Skeletal muscle satellite cell (primary cell): Measurements from ENCODE around the gene FAM32A.

Source experiments
- H3K27me3 ChIP-seq: 2 replicates; pipeline ENCODE4 v1.7.0; 2013; ENCODE audit warnings: low read length; ENCODE audit not compliant: control insufficient read depth, insufficient read depth
- H3K36me3 ChIP-seq: 2 replicates; pipeline ENCODE4 v1.7.0; 2013; ENCODE audit warnings: mild to moderate bottlenecking, control low read depth, low read length; ENCODE audit not compliant: insufficient read depth
- H3K4me1 ChIP-seq: 2 replicates; pipeline ENCODE4 v1.7.0; 2013; ENCODE audit warnings: low read length; ENCODE audit not compliant: control insufficient read depth, insufficient read depth
- H3K4me2 ChIP-seq: 2 replicates; pipeline ENCODE4 v1.7.0; 2013; ENCODE audit warnings: mild to moderate bottlenecking, low read length
- H3K4me3 ChIP-seq: 2 replicates; pipeline ENCODE4 v1.7.0; 2013; ENCODE audit warnings: low read length
- H3K9ac ChIP-seq: 2 replicates; pipeline ENCODE4 v1.7.0; 2013; ENCODE audit warnings: mild to moderate bottlenecking, low read depth, low read length, moderate library complexity
- H3K9me3 ChIP-seq: replicated peaks from 2 replicates; pipeline ENCODE4 v1.7.0; 2013; ENCODE audit warnings: mild to moderate bottlenecking, control low read depth, low read length

The FAM32A gene

GRCh38 chr19:16193466-16193865 lies 8.3 kb downstream of the FAM32A start:
- H3K36me3 ChIP-seq = peaks cover 40% of the 10 kb centered on the region
- H3K4me1 ChIP-seq = peaks cover 24% of the 10 kb centered on the region
- H3K9ac ChIP-seq = no peak overlapping the region
- H3K27me3 ChIP-seq = no peaks in the 10 kb centered on the region
- no peaks in the 10 kb centered on the region for H3K9me3 ChIP-seq
- H3K4me2 ChIP-seq = no peak overlapping the region
- no peak overlapping the region for H3K4me3 ChIP-seq

- Histone ChIP-seq H3K27me3 (no peaks in the 10 kb centered on the region), H3K4me1 (peaks cover 41% of the 10 kb centered on the region), H3K4me2 (peak overlapping the region; percentile 82), H3K9ac (peak overlapping the region; percentile 96), H3K36me3 (peaks cover 18% of the 10 kb centered on the region), H3K4me3 (peak overlapping the region; percentile 96), H3K9me3 (no peaks in the 10 kb centered on the region)
These were observed 12.0 kb downstream of the FAM32A start for GRCh38 chr19:16197188-16197621.

GRCh38 chr19:16197622-16198369 lies 12.6 kb downstream of the FAM32A start, which contains the start of gene AP1M1:
TSS of gene AP1M1 (plus strand) at chr19:16197911. CDS start at chr19:16198027, 116 bp downstream.
- peak within 1 kb of the TSS; percentile 96 for H3K9ac ChIP-seq
- peak within 1 kb of the TSS; percentile 82 for H3K4me2 ChIP-seq
- peaks cover 41% of the 10 kb centered on the region for H3K4me1 ChIP-seq
- peak within 1 kb of the TSS; percentile 96 for H3K4me3 ChIP-seq
- no peaks in the 10 kb centered on the region for H3K9me3 ChIP-seq
- peaks cover 21% of the 10 kb centered on the region for H3K36me3 ChIP-seq
- H3K27me3 ChIP-seq = no peaks in the 10 kb centered on the region

- no peaks in the 10 kb centered on the region for H3K9me3 ChIP-seq
These were observed 13.1 kb downstream of the FAM32A start for GRCh38 chr19:16198370-16198651.

GRCh38 chr19:16199275-16199932 lies 14.2 kb downstream of the FAM32A start:
- H3K9ac ChIP-seq = peak overlapping the region; percentile 96
- H3K4me2 ChIP-seq = peak overlapping the region; percentile 82
- no peaks in the 10 kb centered on the region for H3K9me3 ChIP-seq
- H3K36me3 ChIP-seq = peaks cover 32% of the 10 kb centered on the region
- no peaks in the 10 kb centered on the region for H3K27me3 ChIP-seq
- H3K4me1 ChIP-seq = peaks cover 41% of the 10 kb centered on the region
- H3K4me3 ChIP-seq = peak overlapping the region; percentile 96

More at GRCh38 chr19:16198370-16198651, 13.1 kb downstream of the FAM32A start:
- Histone ChIP-seq H3K36me3 (peaks cover 26% of the 10 kb centered on the region), H3K4me3 (peak overlapping the region; percentile 96), H3K4me2 (peak overlapping the region; percentile 82), H3K4me1 (peaks cover 41% of the 10 kb centered on the region), H3K27me3 (no peaks in the 10 kb centered on the region), H3K9ac (peak overlapping the region; percentile 96)

GRCh38 chr19:16200038-16201010 lies 15.1 kb downstream of the FAM32A start:
- Histone ChIP-seq H3K27me3 (no peaks in the 10 kb centered on the region), H3K36me3 (peaks cover 38% of the 10 kb centered on the region), H3K4me2 (peak overlapping the region; percentile 82), H3K4me3 (peak overlapping the region; percentile 96), H3K9me3 (no peaks in the 10 kb centered on the region), H3K4me1 (peaks cover 37% of the 10 kb centered on the region), H3K9ac (no peak overlapping the region)

- H3K4me3 ChIP-seq = no peak overlapping the region
- no peak overlapping the region for H3K4me2 ChIP-seq
- peaks cover 31% of the 10 kb centered on the region for H3K4me1 ChIP-seq
- peaks cover 44% of the 10 kb centered on the region for H3K36me3 ChIP-seq
- no peaks in the 10 kb centered on the region for H3K9me3 ChIP-seq
- H3K9ac ChIP-seq = no peak overlapping the region
- no peaks in the 10 kb centered on the region for H3K27me3 ChIP-seq
These were observed 15.8 kb downstream of the FAM32A start for GRCh38 chr19:16201011-16201391.

- Histone ChIP-seq H3K4me2 (no peak overlapping the region), H3K4me1 (peaks cover 18% of the 10 kb centered on the region), H3K9ac (no peak overlapping the region), H3K4me3 (no peak overlapping the region), H3K36me3 (peaks cover 57% of the 10 kb centered on the region), H3K27me3 (no peaks in the 10 kb centered on the region), H3K9me3 (no peaks in the 10 kb centered on the region)
These were observed 17.4 kb downstream of the FAM32A start for GRCh38 chr19:16202320-16203255.

GRCh38 chr19:16203256-16204004 lies 18.2 kb downstream of the FAM32A start:
- Histone ChIP-seq H3K9me3 (no peaks in the 10 kb centered on the region), H3K9ac (no peak overlapping the region), H3K36me3 (peaks cover 66% of the 10 kb centered on the region)

GRCh38 chr19:16204005-16204294 lies 18.7 kb downstream of the FAM32A start:
- Histone ChIP-seq H3K4me2 (no peak overlapping the region), H3K36me3 (peaks cover 71% of the 10 kb centered on the region), H3K4me3 (no peak overlapping the region), H3K4me1 (peaks cover 13% of the 10 kb centered on the region), H3K27me3 (no peaks in the 10 kb centered on the region), H3K9ac (no peak overlapping the region), H3K9me3 (no peaks in the 10 kb centered on the region)

More at GRCh38 chr19:16203256-16204004, 18.2 kb downstream of the FAM32A start:
- H3K4me1 ChIP-seq = peaks cover 18% of the 10 kb centered on the region
- no peak overlapping the region for H3K4me2 ChIP-seq
- no peak overlapping the region for H3K4me3 ChIP-seq
- H3K27me3 ChIP-seq = no peaks in the 10 kb centered on the region
